Measurements from ENCODE around the gene NTN4. TPM values are rescaled to one million over a fixed set of nuclear protein-coding genes. Genes with fewer than 3 reads are reported as not detected.
A peak's percentile ranks its signal among the peaks of the same experiment; 100 is the strongest.

The NTN4 gene
- total and polyA plus RNA-seq, 4 donors, result 3.2 to 30.5 (median 15.0) TPM

- 44% methylated on average over 9 of the region's 9 CpGs for WGBS
- H3K36me3 ChIP-seq (ENCODE audit: control insufficient read depth in 4 of 4, insufficient read depth in 3 of 4, low read depth in 1 of 4, low read length in 3 of 4), result no peaks in the 10 kb centered on the region
- H3K9me3 ChIP-seq (ENCODE audit: control insufficient read depth in 4 of 4, low read length in 3 of 4), result no peaks in the 10 kb centered on the region
- no peaks in the 10 kb centered on the region for H3K27me3 ChIP-seq (ENCODE audit: control insufficient read depth in 4 of 4, insufficient read depth in 4 of 4, low read length in 3 of 4)
- no peak overlapping the region for H3K4me3 ChIP-seq (ENCODE audit: low read depth in 1 of 3, low read length in 3 of 3)
- H3K9ac ChIP-seq (ENCODE audit: low read depth in 1 of 2, low read length in 2 of 2), result peak overlapping the region in 1 of 2 donors; percentile 17
- TF ChIP-seq RXRA (IDR thresholded peaks at IDR 0.05) (no peak), HNF4A (conservative IDR thresholded peaks at IDR 0.05) (no peak), ATF3 (IDR thresholded peaks at IDR 0.05) (peak; percentile 10)
- peaks cover 9 to 19% (median 13%) of the 10 kb centered on the region in 4 donors for H3K4me1 ChIP-seq (ENCODE audit: control insufficient read depth in 4 of 4, insufficient read depth in 4 of 4, low read length in 3 of 4)
- H3K27ac ChIP-seq (ENCODE audit: low read depth in 1 of 2, low read length in 2 of 2), result peak overlapping the region; percentile 84 to 98
- no peak for DNase-seq (ENCODE audit: low spot score)
Observed at GRCh38 chr12:95633049-95633731, 157.4 kb downstream of the NTN4 start.

GRCh38 chr12:95630496-95630895 is 160.1 kb downstream of the NTN4 start:
- WGBS, result 82% methylated on average over 5 of the region's 5 CpGs
- no peak for DNase-seq (ENCODE audit: low spot score)

GRCh38 chr12:95629392-95629791 is 161.2 kb downstream of the NTN4 start:
- no peaks in the 10 kb centered on the region for H3K36me3 ChIP-seq (ENCODE audit: control insufficient read depth in 4 of 4, insufficient read depth in 3 of 4, low read depth in 1 of 4, low read length in 3 of 4)
- H3K4me1 ChIP-seq (ENCODE audit: control insufficient read depth in 4 of 4, insufficient read depth in 4 of 4, low read length in 3 of 4), result peaks cover 4 to 29% (median 20%) of the 10 kb centered on the region in 4 donors
- no peak for DNase-seq (ENCODE audit: low spot score)
- no peaks in the 10 kb centered on the region for H3K27me3 ChIP-seq (ENCODE audit: control insufficient read depth in 4 of 4, insufficient read depth in 4 of 4, low read length in 3 of 4)
- no peak overlapping the region for H3K4me3 ChIP-seq (ENCODE audit: low read depth in 1 of 3, low read length in 3 of 3)
- WGBS, result 92% methylated on average over 3 of the region's 3 CpGs
- no peak overlapping the region for H3K27ac ChIP-seq (ENCODE audit: low read depth in 1 of 2, low read length in 2 of 2)
- TF ChIP-seq FOXA1 (IDR thresholded peaks at IDR 0.05) (no peak), CTCF (IDR thresholded peaks at IDR 0.05; ENCODE audit: low read depth, low read length, missing input control) (no peak), RAD21 (IDR thresholded peaks at IDR 0.05) (no peak), RXRA (IDR thresholded peaks at IDR 0.05) (no peak), HNF4G (IDR thresholded peaks at IDR 0.05) (no peak), ZBTB33 (IDR thresholded peaks at IDR 0.05) (no peak), MAX (IDR thresholded peaks at IDR 0.05) (no peak)
- H3K9ac ChIP-seq (ENCODE audit: low read depth in 1 of 2, low read length in 2 of 2), result no peak overlapping the region
- H3K9me3 ChIP-seq (ENCODE audit: control insufficient read depth in 4 of 4, low read length in 3 of 4), result no peaks in the 10 kb centered on the region

More at GRCh38 chr12:95630496-95630895, 160.1 kb downstream of the NTN4 start:
- Histone ChIP-seq H3K27ac (ENCODE audit: low read depth in 1 of 2, low read length in 2 of 2) (no peak overlapping the region), H3K4me1 (ENCODE audit: control insufficient read depth in 4 of 4, insufficient read depth in 4 of 4, low read length in 3 of 4) (peaks cover 11 to 23% (median 13%) of the 10 kb centered on the region in 4 donors), H3K36me3 (ENCODE audit: control insufficient read depth in 4 of 4, insufficient read depth in 3 of 4, low read depth in 1 of 4, low read length in 3 of 4) (no peaks in the 10 kb centered on the region), H3K9me3 (ENCODE audit: control insufficient read depth in 4 of 4, low read length in 3 of 4) (no peaks in the 10 kb centered on the region), H3K4me3 (ENCODE audit: low read depth in 1 of 3, low read length in 3 of 3) (no peak overlapping the region), H3K27me3 (ENCODE audit: control insufficient read depth in 4 of 4, insufficient read depth in 4 of 4, low read length in 3 of 4) (no peaks in the 10 kb centered on the region), H3K9ac (ENCODE audit: low read depth in 1 of 2, low read length in 2 of 2) (no peak overlapping the region)
- TF ChIP-seq REST (IDR thresholded peaks at IDR 0.05), result no peak
- TF ChIP-seq FOXA1 (IDR thresholded peaks at IDR 0.05), result no peak
- no peak for TF ChIP-seq EGR1 (IDR thresholded peaks at IDR 0.05; ENCODE audit: low read depth in 2 of 2)
- no peak for TF ChIP-seq NR2F2 (IDR thresholded peaks at IDR 0.05)
- no peak for TF ChIP-seq TAF1 (conservative IDR thresholded peaks at IDR 0.05)
- TF ChIP-seq ATF3 (IDR thresholded peaks at IDR 0.05), result no peak

Data from liver (tissue), 9 donors.